Activated T-helper 1 cell treated with anti-CD3 and anti-CD28 coated beads, Interleukin-12 subunit alpha, Interleukin-12 subunit beta, Interleukin-2, Interleukin-4 antibody, amounts not matched to agents 30 ng/mL and 10 ng/mL and 1 ng/mL, durations not matched to agents 14 hours and 24 hours and 36 hours (primary cell): ENCODE measurements around the gene TMEM44. TPM values are rescaled to one million over a fixed set of nuclear protein-coding genes. Genes with fewer than 3 reads are reported as not detected.

Source experiments
- DNase-seq: peaks from one replicate; pipeline ENCODE4 v3.0.0; 2021; ENCODE audit warnings: low spot score
- H3K27ac Mint-ChIP-seq: one replicate; pipeline ENCODE4 v1.8.0; 2021; ENCODE audit warnings: mild to moderate bottlenecking, mixed read lengths
- H3K27me3 Mint-ChIP-seq: one replicate; pipeline ENCODE4 v1.8.0; 2022; ENCODE audit warnings: mild to moderate bottlenecking, moderate library complexity, mixed read lengths; ENCODE audit not compliant: insufficient read depth
- H3K36me3 Mint-ChIP-seq: one replicate; pipeline ENCODE4 v1.8.0; 2021; ENCODE audit warnings: low read depth, mixed read lengths
- H3K4me1 Mint-ChIP-seq: one replicate; pipeline ENCODE4 v1.8.0; 2021; ENCODE audit warnings: low read depth, mixed read lengths
- H3K4me3 Mint-ChIP-seq: one replicate; pipeline ENCODE4 v1.8.0; 2021; ENCODE audit warnings: mild to moderate bottlenecking, moderate library complexity, mixed read lengths
- H3K9me3 Mint-ChIP-seq: one replicate; pipeline ENCODE4 v1.8.0; 2021; ENCODE audit warnings: mixed read lengths
- intact Hi-C: fragments of 100-400 bp; cut with micrococcal nuclease; formaldehyde crosslinking; loops from one replicate; pipeline ENCODE4 v1.15.1; 2024
- total RNA-seq: library from RNA; stranded (reverse); gene quantifications from 2 replicates; pipeline ENCODE4 v1.2.3, GENCODE V29; 2022

Gene TMEM44
- total RNA-seq, 1 donor from 2014 or later, result 2.1 TPM

DNA sequence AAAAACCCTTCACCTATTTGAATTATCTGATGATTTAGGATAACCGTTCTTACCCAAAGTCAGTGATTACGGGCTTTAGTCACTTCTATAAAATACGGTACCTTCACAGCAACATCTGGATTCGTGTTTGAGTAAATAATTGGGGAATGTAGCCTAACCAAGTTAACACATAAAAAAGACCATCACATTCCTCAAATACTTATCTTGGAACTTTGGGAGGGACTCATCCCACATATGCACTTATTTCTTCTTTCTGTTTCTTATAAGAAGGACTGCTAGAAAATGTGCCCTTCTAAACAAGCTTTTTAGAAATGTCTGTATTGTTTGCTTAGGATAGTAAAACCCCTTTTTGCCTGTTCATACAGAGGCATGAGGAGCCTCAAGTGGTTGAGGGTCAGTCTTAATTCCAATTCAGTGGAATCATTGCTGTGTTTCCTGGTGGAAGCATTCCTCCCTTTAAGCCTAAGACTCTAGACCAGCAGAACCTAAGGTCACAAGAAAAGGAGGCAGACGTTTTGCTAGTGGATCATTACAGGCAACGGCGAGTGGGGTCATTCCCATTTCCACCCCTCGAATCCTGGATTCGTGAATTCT lies 67.5 kb downstream of the TMEM44 start:
- Mint-ChIP-seq H3K36me3 (no peaks in the 10 kb centered on the region), H3K27ac (no peak overlapping the region), H3K9me3 (no peaks in the 10 kb centered on the region), H3K4me3 (no peak overlapping the region), H3K27me3 (peaks cover 34% of the 10 kb centered on the region), H3K4me1 (peaks cover 6% of the 10 kb centered on the region)
- no peak for DNase-seq
- intact Hi-C loops, result no loop called here

DNA sequence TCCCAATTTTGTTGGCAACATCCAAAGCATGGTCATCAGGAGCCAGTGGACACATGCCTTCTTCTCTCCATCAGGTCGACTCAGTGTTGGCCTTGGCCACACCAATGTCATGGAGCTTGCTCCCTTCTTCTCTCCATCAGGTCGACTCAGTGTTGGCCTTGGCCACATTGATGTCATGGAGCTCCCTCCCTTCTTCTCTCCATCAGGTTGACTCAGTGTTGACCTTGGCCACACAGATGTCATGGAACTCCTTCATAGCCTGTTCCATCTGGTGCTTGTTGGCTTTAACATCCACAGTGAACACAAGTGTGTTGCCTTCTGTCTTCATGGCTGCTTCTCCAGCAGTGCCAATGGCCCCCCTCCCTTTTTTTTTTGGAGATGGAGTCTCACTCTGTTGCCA lies 70.2 kb downstream of the TMEM44 start:
- Mint-ChIP-seq H3K27me3 (peaks cover 38% of the 10 kb centered on the region), H3K9me3 (no peaks in the 10 kb centered on the region), H3K36me3 (no peaks in the 10 kb centered on the region), H3K4me1 (peaks cover 6% of the 10 kb centered on the region), H3K27ac (peak overlapping the region; percentile 34), H3K4me3 (no peak overlapping the region)
- intact Hi-C loops, result no loop called here
- no peak for DNase-seq

DNA sequence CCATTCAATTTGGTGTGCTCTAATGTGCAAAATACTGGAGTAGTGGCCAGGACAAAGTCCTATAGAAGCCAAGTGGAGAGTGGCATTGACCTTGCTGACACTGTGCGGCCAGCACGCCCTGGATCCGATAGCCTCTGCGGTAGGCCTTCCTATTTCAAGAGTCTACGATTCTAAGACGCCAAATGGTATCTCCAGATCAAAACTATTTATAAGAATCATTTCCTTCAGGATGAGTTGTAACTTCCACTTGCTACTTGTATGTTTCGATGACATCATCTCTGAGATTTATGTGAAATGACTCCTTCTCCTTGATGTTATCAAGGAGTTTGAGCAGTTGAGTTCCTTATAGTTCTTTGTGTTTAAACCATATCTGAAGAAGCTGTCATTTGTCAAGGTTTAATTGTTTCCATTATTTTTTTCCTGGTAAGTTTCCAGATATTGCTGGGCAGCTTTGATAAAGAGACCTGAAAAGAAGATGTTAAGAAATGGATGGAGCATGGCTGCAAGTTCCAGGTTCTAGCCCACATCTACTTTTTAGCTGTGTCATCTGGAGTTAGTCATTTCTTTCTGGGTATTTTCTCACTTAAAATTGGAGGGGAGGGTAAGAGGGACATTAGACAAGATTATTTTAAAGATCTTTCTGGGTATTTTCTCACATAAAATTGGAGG lies 71.8 kb downstream of the TMEM44 start:
- intact Hi-C loops, result no loop called here
- no peaks in the 10 kb centered on the region for H3K36me3 Mint-ChIP-seq
- no peak for DNase-seq
- peaks cover 27% of the 10 kb centered on the region for H3K27me3 Mint-ChIP-seq
- H3K27ac Mint-ChIP-seq, result no peak overlapping the region
- no peaks in the 10 kb centered on the region for H3K9me3 Mint-ChIP-seq
- no peak overlapping the region for H3K4me3 Mint-ChIP-seq
- H3K4me1 Mint-ChIP-seq, result peaks cover 13% of the 10 kb centered on the region

DNA sequence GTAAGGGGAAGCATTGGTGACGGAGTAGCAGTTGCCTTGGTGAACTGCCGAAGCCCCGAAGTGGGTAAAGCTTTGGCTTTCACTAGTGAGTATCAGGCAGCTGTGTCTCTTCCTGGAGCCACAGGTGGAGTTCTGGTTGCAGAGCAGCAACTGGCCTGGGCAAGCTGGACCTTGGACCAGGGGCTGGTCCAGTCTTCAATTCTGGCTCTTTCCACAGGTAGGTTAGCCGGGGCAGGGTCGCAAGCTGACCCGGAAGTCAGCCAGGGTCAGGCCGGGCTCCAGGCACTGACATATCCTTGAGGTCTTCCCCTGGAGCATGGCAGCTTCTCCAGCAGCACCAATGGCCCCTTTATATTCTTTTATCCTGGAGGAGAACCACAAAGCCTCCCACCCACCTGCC lies 73.2 kb downstream of the TMEM44 start:
- Mint-ChIP-seq H3K9me3 (no peaks in the 10 kb centered on the region), H3K4me3 (no peak overlapping the region), H3K4me1 (peaks cover 16% of the 10 kb centered on the region), H3K36me3 (no peaks in the 10 kb centered on the region), H3K27me3 (peaks cover 19% of the 10 kb centered on the region), H3K27ac (no peak overlapping the region)
- intact Hi-C loops, result no loop called here
- no peak for DNase-seq

DNA sequence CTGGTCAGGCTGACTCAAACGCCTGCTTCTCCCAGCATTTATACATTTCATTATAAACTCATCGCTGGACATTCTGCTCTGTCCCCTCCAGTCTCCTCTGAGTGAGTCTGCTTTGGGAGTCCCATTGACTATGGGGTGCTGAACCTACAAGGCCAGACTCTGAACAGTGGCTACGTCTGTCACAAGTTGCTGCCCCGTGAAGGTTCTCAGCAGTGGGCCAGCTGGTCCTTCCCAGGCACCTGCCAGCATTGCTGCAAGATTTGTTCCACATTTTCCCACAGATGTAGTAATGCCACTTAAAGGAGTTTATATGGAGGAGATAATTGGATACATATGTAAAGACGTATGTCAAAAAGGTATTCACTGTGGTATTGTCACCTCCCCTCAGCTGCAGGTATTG lies 73.7 kb downstream of the TMEM44 start:
- Mint-ChIP-seq H3K36me3 (no peaks in the 10 kb centered on the region), H3K4me1 (peaks cover 16% of the 10 kb centered on the region), H3K9me3 (no peaks in the 10 kb centered on the region), H3K27me3 (peaks cover 14% of the 10 kb centered on the region), H3K27ac (no peak overlapping the region), H3K4me3 (no peak overlapping the region)
- intact Hi-C loops, result no loop called here
- DNase-seq, result no peak

DNA sequence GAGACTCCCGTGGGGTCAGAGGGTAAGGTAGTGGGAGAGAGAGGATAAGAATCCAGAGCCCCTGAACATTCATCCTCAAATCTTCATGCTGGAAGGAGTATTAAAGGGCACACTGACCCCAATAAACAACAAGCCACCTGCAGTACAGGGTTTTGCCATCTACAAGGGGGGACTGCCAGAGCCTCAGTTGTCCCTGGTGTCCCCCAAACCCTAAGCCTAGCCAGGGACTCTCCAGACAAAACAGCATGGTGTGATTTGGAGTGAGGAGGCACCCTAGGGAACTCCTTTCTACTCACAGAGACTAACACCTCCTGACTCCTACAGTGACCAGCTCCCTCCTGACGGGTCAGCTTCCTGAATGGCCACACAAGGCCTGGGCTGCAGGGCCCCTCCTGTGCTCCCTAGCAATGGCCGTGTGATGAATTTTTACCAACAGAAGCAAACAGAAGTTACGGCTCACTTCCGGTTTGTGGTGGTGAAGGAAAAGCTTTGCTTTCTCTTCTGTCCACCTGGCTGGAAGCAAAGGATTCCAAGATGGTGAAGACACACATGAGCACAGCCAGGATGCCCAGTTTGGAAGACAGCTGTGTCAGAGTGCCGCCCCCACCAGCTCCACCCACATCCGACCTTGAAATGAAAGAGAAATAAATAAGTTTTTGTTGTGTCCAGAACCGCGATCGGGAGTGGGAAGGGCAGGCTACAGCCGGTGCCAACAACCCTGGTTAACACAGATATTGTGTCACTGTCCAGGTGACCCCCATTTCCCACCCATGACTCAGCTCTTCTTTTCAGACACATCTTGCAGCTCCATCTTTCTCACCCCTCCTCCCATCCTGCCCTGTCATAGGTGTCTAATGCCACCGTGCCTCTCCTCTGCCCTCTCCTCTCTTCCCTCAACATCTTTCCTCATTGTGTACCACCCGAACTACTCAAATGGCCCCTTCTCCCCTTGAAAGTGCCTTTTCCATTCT lies 76.8 kb downstream of the TMEM44 start:
- Mint-ChIP-seq H3K4me3 (peak overlapping the region; percentile 58), H3K36me3 (no peaks in the 10 kb centered on the region), H3K27ac (peak overlapping the region; percentile 71), H3K9me3 (no peaks in the 10 kb centered on the region), H3K27me3 (peaks cover 4% of the 10 kb centered on the region), H3K4me1 (peaks cover 10% of the 10 kb centered on the region)
- no peak for DNase-seq
- intact Hi-C loops, result no loop called here

DNA sequence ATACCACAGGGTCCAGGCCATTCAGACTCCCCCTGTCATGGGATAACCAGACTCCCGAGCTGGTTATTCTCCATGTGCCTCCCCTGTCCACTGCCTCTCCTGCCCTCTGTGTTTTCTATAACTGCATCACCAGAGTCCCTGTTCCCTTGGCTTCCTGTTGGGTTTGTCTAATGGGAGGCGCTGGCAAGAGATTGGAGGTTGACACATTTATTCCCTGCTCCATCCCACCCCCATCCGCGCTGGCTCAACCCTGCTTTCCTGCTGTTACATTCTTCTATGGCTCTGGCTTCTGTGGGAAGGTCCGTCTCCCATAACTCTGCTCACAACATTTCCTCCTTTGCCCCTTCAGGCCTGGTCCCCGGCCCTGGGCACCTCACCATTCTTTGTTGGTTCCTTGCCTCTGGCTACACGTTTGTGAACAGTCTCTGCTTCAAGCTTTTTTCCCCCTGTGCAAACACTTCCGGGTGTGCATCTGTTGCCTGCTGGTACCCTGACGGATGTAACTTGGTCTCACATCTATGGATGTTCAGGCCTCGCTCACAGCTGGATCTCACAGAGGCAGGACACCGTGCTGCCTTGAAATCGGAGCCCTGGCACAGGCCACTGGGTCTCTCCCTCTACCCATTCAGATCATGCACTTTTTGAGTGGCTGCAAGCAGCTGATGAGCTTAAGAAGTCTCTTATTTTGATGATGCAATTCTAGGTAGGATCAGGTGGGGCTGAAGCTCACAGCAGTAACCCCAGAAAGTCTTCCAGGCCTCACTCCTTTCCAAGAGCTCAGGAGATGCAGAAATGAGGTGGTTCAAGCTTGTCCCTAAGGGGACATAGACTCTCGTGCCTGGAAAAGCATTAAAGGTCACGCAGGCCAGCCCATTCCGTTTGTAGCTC lies 77.8 kb downstream of the TMEM44 start:
- no peak for DNase-seq
- Mint-ChIP-seq H3K4me1 (peaks cover 10% of the 10 kb centered on the region), H3K27me3 (peaks cover 4% of the 10 kb centered on the region), H3K4me3 (no peak overlapping the region), H3K36me3 (no peaks in the 10 kb centered on the region), H3K27ac (no peak overlapping the region), H3K9me3 (no peaks in the 10 kb centered on the region)
- intact Hi-C loops, result loop anchor here (2.0 kb wide), 1 partner anchor 35 kb away; no protein-coding TSS in a partner anchor

DNA sequence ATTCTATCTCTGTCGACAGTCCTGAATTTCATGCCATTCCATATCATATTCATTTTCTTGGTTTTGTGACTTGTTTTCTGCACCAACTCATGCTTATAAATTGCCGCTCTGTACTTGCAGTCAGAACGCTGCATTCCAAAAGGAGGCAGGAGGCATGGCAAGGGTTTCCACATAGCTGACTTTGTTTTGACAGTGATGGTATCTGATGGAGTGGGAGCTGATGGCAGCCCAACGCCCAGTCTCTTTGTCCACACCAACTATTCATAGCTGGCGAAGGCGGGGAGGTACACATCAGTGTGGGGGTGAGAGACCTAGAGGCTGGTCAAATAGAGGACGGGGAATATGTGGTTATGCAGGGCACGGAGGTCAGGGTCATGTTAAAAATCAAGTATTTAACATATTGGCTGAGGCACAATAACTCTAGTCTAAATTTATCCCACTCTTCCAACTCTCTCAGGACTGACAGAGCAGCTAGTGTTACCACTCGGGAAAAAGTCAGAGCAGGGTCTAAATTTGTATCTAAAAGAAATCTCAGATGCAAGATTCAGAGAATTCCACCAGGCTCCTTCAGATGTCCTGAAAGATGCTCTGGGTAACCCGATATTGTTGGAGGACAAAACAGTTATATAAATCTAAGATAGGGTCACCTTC lies 78.6 kb downstream of the TMEM44 start:
- H3K4me1 Mint-ChIP-seq, result peaks cover 10% of the 10 kb centered on the region
- peaks cover 3% of the 10 kb centered on the region for H3K27me3 Mint-ChIP-seq
- no peaks in the 10 kb centered on the region for H3K36me3 Mint-ChIP-seq
- H3K9me3 Mint-ChIP-seq, result no peaks in the 10 kb centered on the region
- H3K27ac Mint-ChIP-seq, result no peak overlapping the region
- intact Hi-C loops, result loop anchor here (2.0 kb wide), 1 partner anchor 34 kb away; no protein-coding TSS in a partner anchor
- no peak overlapping the region for H3K4me3 Mint-ChIP-seq
- DNase-seq, result no peak

DNA sequence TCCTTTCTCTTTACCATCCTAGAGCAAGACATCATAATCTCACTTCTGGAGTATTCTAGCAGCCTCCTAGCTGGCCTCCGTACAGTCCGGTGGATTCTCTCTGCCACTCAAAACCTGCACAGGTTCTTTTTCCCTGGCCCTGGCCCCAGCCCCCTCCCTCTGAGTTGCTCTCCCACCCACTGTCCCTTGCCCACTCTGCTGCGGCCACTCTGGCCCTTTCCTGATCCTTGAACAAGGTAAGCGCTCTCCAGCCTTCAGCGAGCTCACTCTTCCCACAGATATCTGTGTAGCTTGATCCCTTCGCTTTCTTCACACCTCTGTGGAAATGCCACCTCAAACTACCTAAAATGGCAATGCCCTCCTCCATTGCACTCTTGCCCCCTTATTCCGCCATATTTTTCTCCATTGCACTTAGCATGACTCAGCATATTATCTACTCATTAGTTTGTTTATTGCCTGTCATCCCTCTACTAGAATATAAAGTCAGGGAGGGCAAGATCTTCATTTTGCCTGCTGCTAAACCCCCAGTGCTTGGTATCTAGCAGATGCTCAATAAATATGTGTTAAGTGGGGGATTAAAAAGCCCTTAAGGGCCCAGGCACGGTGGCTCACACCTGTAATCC lies 80.8 kb downstream of the TMEM44 start:
- intact Hi-C loops, result no loop called here
- no peak for DNase-seq
- Mint-ChIP-seq H3K4me3 (no peak overlapping the region), H3K27me3 (no peaks in the 10 kb centered on the region), H3K4me1 (peaks cover 10% of the 10 kb centered on the region), H3K27ac (no peak overlapping the region), H3K9me3 (peaks cover 1% of the 10 kb centered on the region), H3K36me3 (no peaks in the 10 kb centered on the region)

DNA sequence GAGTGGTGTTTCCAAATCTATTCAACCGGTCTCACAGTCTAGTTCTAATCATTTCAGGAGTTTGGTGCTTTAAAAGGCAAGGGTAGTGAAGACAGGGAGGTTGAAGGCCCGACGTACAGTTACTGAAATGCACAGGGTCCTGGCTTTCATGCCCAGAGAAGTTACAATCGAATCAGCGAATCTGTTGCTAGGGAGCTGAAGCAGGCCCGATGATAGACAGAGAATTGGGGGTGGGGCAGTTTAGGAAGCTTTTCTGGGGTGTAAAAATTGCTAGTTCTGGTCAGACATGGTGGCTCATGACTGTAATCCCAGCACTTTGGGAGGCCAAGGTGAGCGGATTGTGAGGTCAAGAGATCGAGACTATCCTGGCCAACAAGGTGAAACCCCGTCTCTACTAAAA lies 83.4 kb downstream of the TMEM44 start:
- Mint-ChIP-seq H3K9me3 (peaks cover 7% of the 10 kb centered on the region), H3K4me3 (no peak overlapping the region), H3K36me3 (no peaks in the 10 kb centered on the region), H3K27me3 (no peaks in the 10 kb centered on the region), H3K4me1 (no peaks in the 10 kb centered on the region), H3K27ac (no peak overlapping the region)
- intact Hi-C loops, result no loop called here
- no peak for DNase-seq

DNA sequence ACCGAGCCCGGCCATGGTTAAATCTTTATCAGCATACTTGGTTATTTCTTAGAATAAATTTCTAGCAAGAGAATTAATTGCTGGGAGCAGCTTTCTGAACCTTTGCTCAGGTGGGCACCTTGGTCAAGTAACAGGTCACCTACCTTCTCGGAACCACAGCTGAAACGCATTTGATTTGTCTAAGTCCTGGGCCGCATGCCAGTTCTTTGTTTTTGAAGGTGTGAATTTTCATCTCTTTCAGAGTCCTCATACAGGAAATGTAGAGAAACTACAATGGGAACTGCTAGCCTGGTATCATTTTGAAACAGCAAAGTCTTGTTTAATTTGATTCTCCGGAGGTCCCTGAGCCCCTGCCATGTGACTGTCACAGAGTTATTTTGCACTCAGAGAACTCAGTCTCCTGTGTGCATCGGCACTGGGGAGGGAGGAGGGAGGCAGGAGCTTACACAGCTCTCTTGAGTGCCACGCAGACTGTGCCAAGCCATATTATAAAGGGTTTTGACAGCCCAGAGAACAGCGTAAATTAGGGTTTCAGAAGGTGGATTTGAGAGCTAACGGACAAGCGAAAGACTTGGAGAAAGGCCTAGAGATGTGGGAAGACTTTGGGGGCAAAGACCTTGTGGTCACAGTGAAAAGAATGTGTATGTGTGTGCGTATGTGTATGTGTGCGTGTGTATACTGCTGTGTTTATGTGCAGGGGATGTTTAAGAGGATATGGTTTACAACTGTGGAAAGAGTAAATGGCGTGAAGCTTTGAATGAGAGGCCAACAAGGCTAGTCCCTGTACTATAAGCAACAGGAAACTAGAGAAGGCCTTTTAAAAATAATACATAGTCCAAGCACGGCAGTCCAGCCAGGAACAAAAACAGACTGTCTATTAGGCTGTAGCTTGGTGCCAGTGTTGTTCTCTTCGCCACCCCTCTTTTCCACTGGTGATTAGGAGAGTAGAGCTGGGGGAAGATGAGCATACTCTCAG lies 84.6 kb downstream of the TMEM44 start:
- Mint-ChIP-seq H3K4me3 (no peak overlapping the region), H3K27me3 (no peaks in the 10 kb centered on the region), H3K4me1 (no peaks in the 10 kb centered on the region), H3K36me3 (no peaks in the 10 kb centered on the region), H3K9me3 (peaks cover 7% of the 10 kb centered on the region), H3K27ac (no peak overlapping the region)
- DNase-seq, result no peak
- intact Hi-C loops, result no loop called here
